Measurements from ENCODE around the gene EYS.
"Not testable (repeated sequence)": the region's sequence is repeated elsewhere in the genome, so short reads cannot be mapped to it uniquely, and the experiment has no call there.

Gene EYS

DNA sequence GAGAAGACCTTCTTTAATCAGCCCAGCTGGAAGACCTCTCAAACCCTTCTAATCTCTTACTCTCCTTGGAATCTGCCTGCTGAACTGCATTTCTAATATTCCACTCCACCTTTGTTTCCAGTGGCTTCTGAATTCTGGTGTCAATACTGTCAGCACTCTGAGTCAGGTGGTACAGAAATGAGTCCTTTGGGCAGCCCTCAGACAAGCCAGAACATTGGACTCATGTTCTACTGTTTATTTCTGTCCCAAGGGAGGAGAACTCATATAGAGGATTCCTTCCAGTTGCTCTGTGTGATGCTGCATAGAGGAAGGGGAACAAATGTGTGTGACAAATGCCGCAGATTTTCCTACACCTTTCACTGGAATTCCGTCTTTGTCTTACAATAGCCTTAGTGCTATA is 1956.6 kb downstream of the EYS start:
- no peak for DNase-seq

DNA sequence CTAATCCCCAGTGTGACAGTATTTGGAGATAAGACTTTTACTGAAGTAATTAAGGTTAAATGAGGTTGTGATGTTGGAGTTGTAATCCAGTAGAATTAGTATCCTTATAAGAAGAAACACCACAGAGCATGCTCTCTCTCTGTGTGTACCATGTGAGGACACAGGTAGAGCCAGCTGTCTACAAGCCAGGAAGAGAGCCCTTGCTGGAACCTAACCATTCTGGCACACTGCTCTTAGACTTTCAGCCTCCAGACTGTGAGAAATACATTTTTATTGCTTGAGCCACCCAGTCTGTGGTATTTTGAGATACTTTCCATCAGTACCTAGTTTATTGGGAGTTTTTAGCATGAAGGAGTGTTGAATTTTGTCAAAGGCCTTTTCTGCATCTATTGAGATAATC is 1961.2 kb downstream of the EYS start:
- DNase-seq: no peak

DNA sequence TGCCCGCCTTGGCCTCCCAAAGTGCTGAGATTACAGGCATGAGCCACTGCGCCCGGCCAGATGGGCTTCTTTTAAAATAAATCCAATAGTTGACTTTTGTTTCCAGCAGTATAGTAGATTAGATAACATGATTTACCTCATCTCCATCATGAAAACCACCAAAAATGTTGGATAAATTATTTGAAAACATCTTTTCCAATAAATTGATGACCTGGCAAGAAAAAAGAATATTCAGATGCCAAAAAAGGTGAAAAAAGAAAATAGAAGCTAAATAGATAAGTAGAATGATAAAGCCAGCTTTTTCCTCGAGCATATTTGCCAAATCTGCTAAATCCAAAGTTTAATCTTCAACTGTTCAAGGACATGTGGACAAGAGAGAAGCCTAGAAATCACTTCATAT is 1962.2 kb downstream of the EYS start:
- DNase-seq: no peak

DNA sequence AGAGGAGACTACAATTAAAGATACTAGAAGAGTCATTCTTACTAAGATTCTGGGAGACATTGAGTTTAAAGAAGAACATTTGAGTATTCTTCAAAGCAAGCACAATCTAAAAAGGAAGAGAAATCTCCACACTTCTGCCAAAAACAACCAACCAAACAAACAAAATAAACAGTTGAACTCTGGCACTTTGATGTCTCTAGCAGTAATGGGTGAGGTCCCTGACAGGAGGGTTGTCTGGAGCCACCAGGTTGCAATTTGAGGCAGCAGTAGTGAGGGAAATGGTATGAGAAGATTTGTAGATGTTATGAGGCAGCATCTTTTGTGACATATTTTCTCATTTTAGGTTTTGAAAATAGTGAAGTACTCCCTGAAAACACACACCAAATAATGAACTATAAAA is 1963.3 kb downstream of the EYS start:
- no peak for DNase-seq

DNA sequence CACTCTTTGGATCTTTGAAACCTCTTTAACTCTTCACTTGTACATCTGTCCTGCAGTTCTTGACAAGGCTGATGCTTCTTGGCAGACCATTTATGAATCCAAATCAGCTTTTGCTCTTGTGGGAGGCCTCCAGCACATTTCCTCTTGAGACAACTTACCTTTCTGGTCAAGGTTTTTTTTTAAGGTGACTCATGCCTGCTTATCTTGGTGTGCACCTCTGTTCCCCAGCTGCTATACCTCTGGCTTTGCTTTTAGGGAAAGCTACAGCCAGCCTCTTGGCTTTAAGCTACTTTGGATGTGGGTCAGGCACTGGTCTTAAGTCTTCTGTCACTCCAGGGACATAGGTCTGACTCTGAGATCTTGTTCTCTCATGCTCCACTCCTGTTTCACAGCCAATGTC is 1965.0 kb downstream of the EYS start:
- DNase-seq: no peak

DNA sequence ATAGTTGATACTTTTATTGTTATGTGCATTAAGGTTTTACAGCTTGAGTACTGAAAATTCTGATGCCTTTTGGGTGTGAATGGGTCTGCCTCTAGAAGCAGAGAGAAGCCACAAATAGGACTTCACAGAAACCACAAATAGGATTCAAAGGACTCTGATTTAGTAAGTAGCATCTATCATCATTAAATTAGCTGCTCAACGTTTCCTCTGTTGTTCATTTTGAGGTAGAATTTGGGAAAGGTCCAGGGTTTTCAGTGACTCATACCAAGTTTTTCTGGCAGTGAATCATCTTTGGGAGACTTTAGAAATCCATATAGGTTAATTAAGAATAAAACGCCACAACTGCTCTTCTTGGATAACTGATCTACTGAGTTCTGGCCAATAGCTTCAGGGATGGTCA is 1966.3 kb downstream of the EYS start:
- no peak for DNase-seq

DNA sequence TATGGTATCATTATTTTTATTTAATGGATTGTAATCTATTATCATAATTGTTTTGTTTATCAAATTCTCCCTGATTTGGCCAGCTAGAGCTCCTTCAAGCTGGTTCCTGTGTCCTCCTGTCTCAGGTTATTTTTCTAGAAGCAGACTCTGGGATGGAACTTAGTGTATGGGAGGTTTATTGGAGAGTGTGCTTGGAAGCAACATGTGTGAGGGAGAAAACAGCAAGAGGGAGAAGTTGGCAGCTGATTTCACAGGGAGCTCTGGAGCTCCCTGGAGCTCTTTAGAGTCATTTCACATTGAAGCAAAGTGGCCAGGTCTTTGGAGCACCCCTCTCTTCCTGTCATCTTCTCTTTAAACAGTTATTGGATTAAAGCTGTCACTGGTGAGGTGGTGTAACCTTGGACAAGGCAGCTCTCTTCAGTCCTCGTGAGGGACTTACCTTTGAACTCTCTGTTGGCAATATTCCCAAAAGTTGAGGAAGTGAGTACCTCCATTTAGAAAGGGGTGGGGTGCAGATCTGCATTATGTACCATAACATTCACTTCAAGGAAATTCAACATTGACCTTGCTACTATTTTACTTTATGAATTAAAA is 1967.8 kb downstream of the EYS start:
- no peak for DNase-seq

DNA sequence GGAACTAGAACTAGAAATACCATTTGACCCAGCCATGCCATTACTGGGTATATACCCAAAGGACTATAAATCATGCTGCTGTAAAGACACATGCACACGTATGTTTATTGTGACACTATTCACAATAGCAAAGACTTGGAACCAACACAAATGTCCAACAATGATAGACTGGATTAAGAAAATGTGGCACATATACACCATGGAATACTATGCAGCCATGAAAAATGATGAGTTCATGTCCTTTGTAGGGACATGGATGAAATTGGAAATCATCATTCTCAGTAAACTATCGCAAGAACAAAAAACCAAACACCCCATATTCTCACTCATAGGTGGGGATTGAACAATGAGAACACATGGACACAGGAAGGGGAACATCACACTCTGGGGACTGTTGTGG is 1968.8 kb downstream of the EYS start:
- DNase-seq: not testable (repeated sequence)

DNA sequence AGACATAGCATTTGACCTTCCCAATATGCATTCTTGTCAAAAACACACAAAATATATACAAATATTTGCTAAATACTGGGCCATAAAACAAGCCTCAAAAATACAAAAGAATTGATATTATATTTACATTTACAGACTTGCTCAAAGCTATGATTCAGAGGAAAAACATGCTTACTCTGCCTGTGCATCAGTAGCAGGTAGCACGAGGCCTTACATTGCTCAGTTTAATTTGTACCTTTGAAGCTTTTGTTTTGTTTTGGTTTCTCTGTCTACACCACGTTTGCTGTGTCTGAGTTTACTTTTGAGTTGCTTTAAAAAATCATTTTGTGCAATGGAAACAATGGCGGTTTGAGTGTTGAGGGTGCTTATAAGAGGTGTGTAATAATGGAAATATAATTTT is 1972.1 kb downstream of the EYS start:
- no peak for DNase-seq

DNA sequence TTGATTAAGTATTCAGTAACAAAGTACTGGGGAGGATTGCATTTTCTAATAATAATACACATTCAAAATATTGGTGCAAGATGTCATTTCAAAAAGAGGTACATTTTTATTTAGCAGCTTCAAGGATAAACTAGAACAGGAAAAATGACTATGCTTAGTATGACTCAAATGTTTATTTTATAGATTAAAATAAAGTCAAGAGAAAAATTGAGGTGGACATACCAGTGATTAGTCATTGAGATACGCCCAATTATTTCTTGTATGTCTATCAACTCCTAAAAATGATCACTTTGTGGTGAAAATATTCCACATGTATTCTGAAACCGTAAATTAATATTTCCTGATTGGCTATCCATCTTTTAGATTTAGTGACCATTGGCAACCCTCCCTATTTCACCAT is 1974.7 kb downstream of the EYS start:
- DNase-seq: no peak

DNA sequence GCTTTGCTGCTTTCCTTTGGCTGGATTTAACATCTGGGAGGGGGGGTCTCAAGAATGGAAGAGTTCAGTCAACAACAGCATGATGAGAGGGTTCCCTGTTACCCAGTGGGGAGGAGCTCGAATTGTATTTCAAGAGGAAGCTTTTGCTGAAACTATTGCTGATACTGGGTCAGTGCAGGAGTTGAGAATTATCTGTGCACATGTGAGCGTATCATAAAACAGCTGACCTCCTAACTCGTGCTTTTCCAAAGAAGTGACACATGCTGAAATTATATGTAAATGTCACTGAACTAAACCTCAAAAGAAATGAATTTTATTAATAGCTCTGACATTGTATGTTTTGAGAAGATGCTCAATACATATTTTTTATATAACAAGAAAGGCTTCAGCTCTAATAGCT is 1975.1 kb downstream of the EYS start:
- DNase-seq: no peak

DNA sequence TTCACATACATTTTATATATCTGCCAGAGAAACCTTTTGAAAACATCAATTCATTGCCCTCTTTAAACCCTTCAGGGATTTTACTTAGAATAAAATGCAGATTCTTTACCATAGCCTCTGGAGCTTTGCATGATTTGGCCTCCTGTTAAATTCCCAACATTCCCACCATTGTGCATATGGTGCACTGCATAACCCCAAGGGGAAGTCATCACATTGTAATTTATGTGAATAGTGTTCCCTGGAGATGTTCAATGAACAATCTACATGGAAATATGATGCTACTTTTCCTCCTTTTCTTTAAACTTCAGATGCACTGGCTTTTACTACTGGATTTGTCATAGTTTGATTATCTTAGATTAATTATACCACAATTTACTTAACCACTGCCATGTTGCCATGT is 1976.7 kb downstream of the EYS start:
- DNase-seq: no peak

DNA sequence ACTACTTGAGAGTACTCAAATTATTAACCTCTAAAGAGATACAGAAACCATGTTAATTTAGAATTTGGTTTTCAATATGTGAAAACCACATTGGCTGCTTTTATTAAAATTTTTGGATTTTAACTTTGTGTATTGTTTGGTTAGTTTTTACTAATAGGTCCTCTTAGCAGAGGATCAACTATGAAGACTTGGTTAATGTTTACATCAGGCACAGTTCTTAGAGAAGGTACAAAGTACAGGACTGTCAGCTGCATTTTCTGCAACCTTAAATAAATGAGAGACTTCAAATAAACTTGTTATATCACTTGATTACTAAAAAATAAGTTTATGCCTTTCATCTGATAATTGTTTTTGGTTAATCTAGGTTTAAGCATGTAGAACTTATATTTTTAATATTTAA is 1982.3 kb downstream of the EYS start:
- no peak for DNase-seq

DNA sequence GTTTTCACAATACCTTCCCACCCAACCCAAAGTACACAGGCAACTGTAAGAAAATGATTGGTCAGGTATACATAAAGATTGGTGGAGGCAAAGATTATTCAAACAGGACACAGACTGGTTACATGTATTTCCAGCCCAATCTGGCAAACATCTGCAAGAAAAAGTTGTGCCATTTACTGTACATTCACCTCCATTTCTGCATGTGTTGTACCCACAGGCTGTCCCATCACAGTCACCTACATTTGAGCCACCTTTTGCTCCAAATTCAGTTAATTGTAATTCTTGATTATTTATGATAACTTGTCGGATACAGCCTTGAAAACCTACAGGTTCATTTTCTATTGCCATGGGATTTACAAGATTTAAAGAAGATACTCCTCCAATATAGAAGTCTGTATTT is 1985.8 kb downstream of the EYS start:
- DNase-seq: no peak

DNA sequence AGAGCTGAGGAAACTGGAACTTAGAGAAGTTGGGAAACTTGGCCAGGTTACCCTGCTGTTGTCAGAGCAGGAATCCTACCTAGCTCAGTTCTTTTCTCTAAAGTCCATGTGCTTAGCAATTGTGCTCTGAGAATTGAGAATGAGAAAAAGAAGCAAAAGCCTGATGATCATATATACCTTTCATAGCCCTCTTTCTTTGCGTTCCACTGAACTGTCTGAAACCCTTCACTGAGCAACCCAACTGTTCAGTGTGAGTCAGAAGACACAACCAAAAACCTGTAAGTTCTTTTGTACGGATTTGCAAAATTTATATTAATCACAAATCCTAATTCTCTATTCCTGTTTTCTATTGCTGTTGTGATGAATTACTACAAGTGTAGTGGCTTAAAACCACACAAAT is 1990.9 kb downstream of the EYS start:
- DNase-seq: no peak

DNA sequence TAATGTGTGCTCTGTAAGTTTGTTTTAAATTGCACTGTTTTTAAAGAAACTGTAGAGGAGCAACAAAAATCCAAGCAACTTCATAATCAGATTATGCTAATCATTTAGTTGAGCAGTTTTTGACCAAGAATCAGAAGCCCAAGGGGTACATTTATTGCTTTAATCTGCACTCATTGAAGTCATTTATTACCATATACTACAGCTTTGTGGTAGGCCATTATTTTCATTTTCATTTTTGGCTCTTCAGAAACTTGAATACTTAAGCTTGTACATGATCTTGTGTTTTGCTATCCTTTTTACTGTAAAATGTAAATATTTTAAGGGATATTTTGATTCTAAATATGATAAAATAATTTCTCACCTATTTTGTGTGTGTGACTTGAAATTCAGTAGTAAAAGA is 1992.9 kb downstream of the EYS start:
- no peak for DNase-seq

DNA sequence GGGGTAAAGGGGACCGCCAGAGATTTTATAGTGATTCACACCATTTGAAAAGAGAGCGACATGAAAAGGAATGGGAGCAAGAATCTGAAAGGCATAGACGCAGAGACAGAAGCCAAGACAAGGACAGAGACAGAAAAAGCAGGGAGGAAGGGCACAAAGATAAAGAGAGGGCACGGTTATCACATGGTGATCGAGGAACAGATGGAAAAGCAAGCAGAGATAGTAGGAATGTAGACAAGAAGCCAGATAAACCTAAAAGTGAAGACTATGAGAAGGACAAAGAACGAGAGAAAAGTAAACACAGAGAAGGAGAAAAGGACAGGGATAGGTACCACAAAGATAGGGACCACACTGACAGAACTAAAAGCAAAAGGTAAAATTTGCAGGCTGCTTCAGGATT is 1993.7 kb downstream of the EYS start:
- no peak for DNase-seq

DNA sequence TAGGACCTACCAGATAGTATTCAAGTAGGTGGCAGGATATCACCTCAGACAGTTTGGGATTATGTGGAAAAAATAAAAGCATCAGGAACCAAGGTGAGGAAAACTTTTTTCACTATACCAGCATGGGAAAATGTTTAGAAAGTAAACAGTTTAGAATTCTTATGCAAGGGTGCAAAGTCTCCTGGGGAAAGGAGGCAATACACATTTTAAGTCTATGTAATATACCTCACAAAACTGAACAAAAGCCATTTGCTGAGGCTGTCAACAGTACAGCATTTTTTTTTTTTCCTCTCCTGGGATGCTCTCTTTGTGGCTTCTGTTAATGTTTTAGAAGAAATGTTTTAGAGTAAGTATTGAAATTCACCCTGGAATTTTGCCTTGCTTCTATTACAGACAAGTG is 1997.9 kb downstream of the EYS start:
- DNase-seq: no peak

DNA sequence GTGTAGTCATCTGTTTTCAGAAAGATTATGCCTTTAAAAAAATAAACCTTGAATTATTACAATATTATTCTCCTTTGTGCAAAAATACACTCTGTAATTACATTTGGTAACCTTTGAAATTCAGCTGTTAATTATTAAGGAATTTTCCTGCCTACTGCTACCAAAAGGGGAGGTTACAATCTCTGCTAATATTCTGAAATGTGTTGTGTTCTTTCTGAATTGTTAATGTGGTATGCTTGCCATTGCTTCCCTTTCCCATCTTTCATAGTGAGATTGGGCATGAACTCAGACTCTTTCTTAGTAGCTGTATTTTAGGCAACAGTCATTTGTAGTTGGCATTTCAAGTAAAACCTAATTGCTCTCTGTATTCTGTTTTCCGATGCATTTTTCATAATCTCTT is 1998.4 kb downstream of the EYS start:
- no peak for DNase-seq

DNA sequence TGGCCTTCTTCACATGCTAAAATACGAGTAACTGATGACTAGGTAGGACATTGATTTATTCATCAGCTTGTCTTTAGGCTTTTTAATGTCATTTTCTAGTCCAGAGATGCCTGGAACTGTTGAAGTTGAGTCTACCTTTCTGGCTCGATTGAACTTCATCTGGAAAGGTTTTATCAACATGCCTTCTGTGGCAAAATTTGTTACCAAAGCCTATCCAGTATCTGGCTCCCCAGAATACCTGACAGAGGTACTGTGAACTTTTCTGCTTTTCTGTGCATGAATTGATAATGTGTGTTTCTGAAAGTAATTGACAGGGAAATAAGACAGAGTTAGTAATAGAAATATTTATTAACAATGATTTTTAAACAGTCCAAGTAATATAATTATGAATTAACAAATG is 2000.4 kb downstream of the EYS start:
- no peak for DNase-seq

DNA sequence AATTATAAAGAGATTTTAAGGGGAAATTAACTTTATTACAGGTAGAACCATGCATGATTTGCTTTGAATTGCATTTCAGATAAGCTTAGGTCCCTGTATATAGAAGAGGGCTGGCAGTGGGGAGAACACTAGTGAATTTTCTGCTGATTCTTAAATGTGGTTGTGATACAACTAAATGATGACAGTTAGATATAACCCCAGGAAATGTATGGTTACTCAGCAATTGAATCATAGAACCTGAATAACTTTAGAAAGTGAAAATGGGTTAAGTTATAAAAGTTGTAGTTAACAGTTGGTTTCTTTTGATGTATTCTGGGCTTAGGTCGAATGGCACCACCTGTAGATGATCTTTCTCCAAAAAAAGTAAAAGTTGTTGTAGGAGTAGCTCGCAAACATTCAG is 2001.3 kb downstream of the EYS start:
- no peak for DNase-seq

DNA sequence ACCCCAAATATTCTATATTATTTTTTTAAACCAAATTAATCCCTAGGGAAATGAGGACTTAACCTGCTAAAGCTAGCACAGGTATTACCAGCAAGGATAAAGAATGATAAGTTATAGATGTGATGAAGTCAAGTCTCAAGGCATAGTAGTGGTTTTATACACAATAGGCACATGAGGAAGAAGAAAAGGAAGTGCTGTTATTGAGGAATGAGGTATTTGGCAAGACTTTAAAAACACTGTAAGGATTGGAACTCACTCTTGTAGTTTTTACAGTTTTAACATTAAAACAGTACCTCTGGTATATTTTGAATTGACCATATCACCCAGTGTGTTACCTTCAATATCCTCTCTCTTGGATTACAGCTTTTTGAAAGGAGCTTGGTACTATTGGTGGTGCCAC is 2016.8 kb downstream of the EYS start:
- DNase-seq: no peak

DNA sequence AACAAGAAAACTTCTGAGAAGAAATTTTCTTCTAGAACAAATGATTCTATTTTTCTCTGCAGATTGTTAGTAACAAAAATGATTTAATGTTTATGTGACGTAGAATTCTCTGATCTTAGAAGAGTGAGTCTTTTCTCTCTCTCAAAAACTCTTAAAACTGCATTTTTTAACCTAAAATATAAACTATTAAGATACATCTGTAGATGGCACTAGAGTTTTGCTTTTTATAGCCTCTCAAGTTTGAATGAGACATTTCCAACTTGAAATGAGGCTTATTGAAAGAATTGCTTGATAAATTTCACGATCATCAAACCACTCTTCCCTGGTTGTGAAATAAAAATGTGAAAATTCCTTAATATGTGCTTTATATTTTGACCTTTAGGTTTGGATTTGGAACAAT is 2017.6 kb downstream of the EYS start:
- no peak for DNase-seq

DNA sequence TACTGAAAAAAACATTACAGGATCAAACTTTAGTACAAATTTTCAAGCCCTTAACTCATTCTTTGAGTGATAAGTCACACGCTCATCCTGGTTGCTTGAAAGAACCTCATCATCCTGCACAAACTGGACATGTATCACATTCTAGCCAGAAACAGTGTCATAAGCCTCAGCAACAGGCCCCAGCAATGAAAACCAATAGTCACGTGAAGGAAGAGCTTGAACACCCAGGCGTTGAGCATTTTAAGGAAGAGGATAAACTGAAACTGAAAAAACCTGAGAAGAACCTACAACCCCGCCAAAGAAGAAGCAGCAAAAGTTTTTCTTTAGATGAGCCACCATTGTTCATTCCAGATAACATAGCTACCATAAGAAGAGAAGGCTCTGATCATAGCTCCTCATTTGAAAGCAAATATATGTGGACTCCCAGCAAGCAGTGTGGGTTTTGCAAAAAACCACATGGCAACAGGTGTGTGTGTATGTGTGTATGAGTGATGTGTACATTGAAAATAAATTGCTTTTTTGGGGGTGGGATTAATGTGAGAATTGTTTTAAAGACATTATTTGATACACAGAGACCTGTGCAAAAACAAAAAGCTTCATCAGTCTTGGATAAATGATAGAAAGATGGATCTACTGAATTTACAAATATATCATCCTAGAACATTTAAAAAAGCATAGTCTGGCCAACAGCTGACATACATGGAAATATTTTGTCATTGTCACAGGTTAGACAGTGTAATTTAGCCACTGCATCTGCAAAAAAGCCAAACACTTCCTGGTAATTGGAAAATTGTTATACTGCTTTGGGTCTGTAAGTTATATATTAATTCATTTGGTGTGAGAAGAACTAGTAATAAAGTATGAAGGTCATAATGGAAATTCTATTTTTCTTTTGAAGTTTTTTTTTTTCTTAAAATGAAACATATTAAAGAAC is 2021.3 kb downstream of the EYS start:
- DNase-seq: no peak

DNA sequence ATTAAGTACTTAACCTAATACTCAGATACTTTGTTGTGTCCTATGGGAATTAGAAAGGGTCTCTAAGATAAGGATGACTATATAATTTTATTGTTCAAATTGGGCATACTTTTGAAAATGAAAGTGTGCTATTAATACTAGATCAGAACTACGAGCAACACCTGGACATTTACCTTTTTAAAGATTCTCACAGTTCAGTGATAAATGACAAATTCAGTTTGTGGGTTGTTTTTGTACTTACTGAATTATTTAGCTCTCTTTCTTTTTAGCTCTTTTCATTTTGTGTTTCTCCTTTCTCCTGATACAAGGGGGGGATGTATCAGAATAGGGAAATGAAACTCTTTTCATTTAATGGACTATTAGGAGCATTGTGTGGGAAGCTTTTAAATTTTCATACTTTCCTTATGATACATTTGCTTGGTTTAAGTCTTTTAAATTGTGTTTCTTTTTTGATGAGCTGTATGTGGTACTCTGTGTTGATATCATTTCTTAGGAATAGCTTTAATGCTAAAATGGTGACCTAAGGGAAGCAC is 2023.9 kb downstream of the EYS start:
- DNase-seq: no peak

All from NK-92 treated with Interleukin-12 subunit alpha and Interleukin-12 subunit beta, amount 100 ng/mL, for 24 hours (cell line).